Caco-2 (cell line): ENCODE results near the gene PGM2. TPM values are rescaled to one million over a fixed set of nuclear protein-coding genes. Genes with fewer than 3 reads are reported as not detected.

Experiments
- BruUV-seq: library from RNA; stranded (reverse); fragments of 400-500 nt; replicated peaks from 2 replicates; lab custom pipeline; 2021; lab: Mats Ljungman, UMichigan
- CTCF ChIA-PET: fragments of 300-600 bp; sonication (Branson Sonifier 250); formaldehyde crosslinking; loops from one replicate; lab custom pipeline; 2022; ENCODE audit warnings: antibody characterized with exemption; lab: Charles Lee
- POLR2A ChIA-PET: fragments of 300-600 bp; sonication (Branson Sonifier 250); formaldehyde crosslinking; loops from one replicate; lab custom pipeline; 2022; ENCODE audit warnings: antibody characterized with exemption; lab: Charles Lee
- DNase-seq, 2 experiments: peaks; one replicate each; pipeline versions ENCODE4 v3.0.0 to v3.0.0-alpha.2; 2020 to 2022
- H3K27me3 ChIP-seq: replicated peaks from 2 replicates; pipeline ENCODE4 v1.6.0; 2011; ENCODE audit warnings: low read length; ENCODE audit not compliant: control insufficient read depth, insufficient read depth
- H3K36me3 ChIP-seq: 2 replicates; pipeline ENCODE4 v1.5.1; 2011; ENCODE audit warnings: low read length; ENCODE audit not compliant: control insufficient read depth, insufficient read depth
- H3K4me1 ChIP-seq: fragments of 250-450 bp; sonication (Bioruptor Pico); 2 replicates; pipeline ENCODE4 v1.5.1; 2020; ENCODE audit warnings: mild to moderate bottlenecking
- H3K4me3 ChIP-seq: 2 replicates; pipeline ENCODE4 v1.5.1; 2011; ENCODE audit warnings: low read depth, mild to moderate bottlenecking, control low read depth, low read length
- H3K9me3 ChIP-seq: fragments of 250-450 bp; sonication (Bioruptor Pico); 2 replicates; pipeline ENCODE4 v1.5.1; 2020; ENCODE audit warnings: mild to moderate bottlenecking, moderate library complexity
- H3K27ac Mint-ChIP-seq: one replicate; pipeline ENCODE4 v1.8.0; 2022; ENCODE audit warnings: mixed read lengths; ENCODE audit not compliant: unreplicated experiment
- H3K27me3 Mint-ChIP-seq: one replicate; pipeline ENCODE4 v1.8.0; 2022; ENCODE audit warnings: mixed read lengths; ENCODE audit not compliant: insufficient read depth, unreplicated experiment
- H3K36me3 Mint-ChIP-seq: one replicate; pipeline ENCODE4 v1.8.0; 2022; ENCODE audit warnings: mild to moderate bottlenecking, mixed read lengths; ENCODE audit not compliant: insufficient read depth, unreplicated experiment
- H3K4me1 Mint-ChIP-seq: one replicate; pipeline ENCODE4 v1.8.0; 2022; ENCODE audit warnings: low read depth, mixed read lengths; ENCODE audit not compliant: unreplicated experiment
- H3K4me3 Mint-ChIP-seq: one replicate; pipeline ENCODE4 v1.8.0; 2022; ENCODE audit warnings: mild to moderate bottlenecking, moderate library complexity, mixed read lengths; ENCODE audit not compliant: unreplicated experiment
- H3K9me3 Mint-ChIP-seq: one replicate; pipeline ENCODE4 v1.8.0; 2022; ENCODE audit warnings: mixed read lengths; ENCODE audit not compliant: unreplicated experiment
- CTCF ChIP-seq, 2 experiments: fragments of 200-600 bp in 1 of 2; IDR thresholded peaks; 1 replicate in 1 of 2; 2 replicates in 1 of 2; pipeline versions ENCODE4 v1.5.1 to v1.8.0; 2011 to 2022; ENCODE audit warnings: antibody characterized with exemption in 1 of 2, control low read depth in 1 of 2, inconsistent platforms in 1 of 2, low read depth in 1 of 2, low read length in 1 of 2, mild to moderate bottlenecking in 1 of 2, moderate library complexity in 1 of 2; ENCODE audit not compliant: insufficient read depth in 1 of 2, severe bottlenecking in 1 of 2, unreplicated experiment in 1 of 2
- intact Hi-C: fragments of 100-400 bp; cut with micrococcal nuclease; formaldehyde crosslinking; loops from one replicate; pipeline ENCODE4 v1.10.0; 2022; ENCODE audit not compliant: unreplicated experiment
- total RNA-seq: library from RNA; stranded (reverse); gene quantifications from 2 replicates; pipeline ENCODE4 v1.2.3, GENCODE V29; 2022

The PGM2 gene
- total RNA-seq, 1 experiment from 2014 or later = 33.4 TPM

DNA sequence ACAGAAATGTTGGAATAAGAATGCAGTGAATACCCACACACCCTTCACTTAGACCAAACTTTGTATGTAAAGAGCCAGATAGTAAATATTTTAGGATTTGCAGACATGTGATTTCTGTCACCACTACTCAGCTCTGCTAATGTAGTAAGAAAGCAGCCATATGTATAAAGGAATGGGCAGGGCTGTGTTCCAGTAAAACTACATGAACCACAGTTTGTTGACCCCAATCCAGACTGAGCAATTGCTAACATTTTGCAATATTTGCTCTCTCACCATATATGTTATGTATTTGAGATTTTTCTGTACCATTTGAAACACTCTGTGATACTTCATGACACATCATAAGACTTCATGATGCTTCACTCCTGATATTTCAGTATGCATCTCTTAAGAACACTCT, 32.4 kb downstream of the PGM2 start:
- no peak overlapping the region for H3K4me3 Mint-ChIP-seq
- ChIA-PET CTCF (no interaction called here), POLR2A (no interaction called here)
- no peaks in the 10 kb centered on the region for H3K4me1 Mint-ChIP-seq
- H3K36me3 Mint-ChIP-seq = peaks cover 24% of the 10 kb centered on the region
- TF ChIP-seq CTCF (IDR thresholded peaks at IDR 0.05; ENCODE audit: insufficient read depth in 1 of 2, low read depth in 1 of 2, low read length in 1 of 2, severe bottlenecking in 1 of 2, unreplicated experiment in 1 of 2) = no peak
- Histone ChIP-seq H3K36me3 (0 out of 2 replicates have a peak, but pooled peaks cover 1% of the 10 kb centered on the region), H3K4me1 (no peaks in the 10 kb centered on the region), H3K4me3 (no peak overlapping the region), H3K9me3 (no peaks in the 10 kb centered on the region), H3K27me3 (no peaks in the 10 kb centered on the region)
- DNase-seq = no peak
- H3K27ac Mint-ChIP-seq = no peak overlapping the region
- no peaks in the 10 kb centered on the region for H3K9me3 Mint-ChIP-seq
- intact Hi-C loops = no loop called here
- BruUV-seq = no TSS peak
- H3K27me3 Mint-ChIP-seq = no peaks in the 10 kb centered on the region

GRCh38 chr4:37860266-37860665, 33.8 kb downstream of the PGM2 start:
- Histone ChIP-seq H3K4me3 (no peak overlapping the region), H3K4me1 (no peaks in the 10 kb centered on the region), H3K36me3 (0 out of 2 replicates have a peak, but pooled peaks cover 1% of the 10 kb centered on the region), H3K27me3 (no peaks in the 10 kb centered on the region), H3K9me3 (no peaks in the 10 kb centered on the region)
- Mint-ChIP-seq H3K9me3 (no peaks in the 10 kb centered on the region), H3K27ac (no peak overlapping the region), H3K4me3 (no peak overlapping the region), H3K36me3 (peaks cover 24% of the 10 kb centered on the region), H3K4me1 (no peaks in the 10 kb centered on the region), H3K27me3 (no peaks in the 10 kb centered on the region)
- CTCF ChIA-PET = no interaction called here
- no peak for TF ChIP-seq CTCF (IDR thresholded peaks at IDR 0.05; ENCODE audit: insufficient read depth in 1 of 2, low read depth in 1 of 2, low read length in 1 of 2, severe bottlenecking in 1 of 2, unreplicated experiment in 1 of 2)
- BruUV-seq = no TSS peak
- intact Hi-C loops = no loop called here
- POLR2A ChIA-PET = no interaction called here
- DNase-seq = no peak

- intact Hi-C loops = no loop called here
- Mint-ChIP-seq H3K9me3 (no peaks in the 10 kb centered on the region), H3K27ac (no peak overlapping the region), H3K4me3 (no peak overlapping the region), H3K36me3 (peaks cover 29% of the 10 kb centered on the region), H3K4me1 (no peaks in the 10 kb centered on the region), H3K27me3 (no peaks in the 10 kb centered on the region)
- ChIA-PET CTCF (no interaction called here), POLR2A (no interaction called here)
- TF ChIP-seq CTCF (IDR thresholded peaks at IDR 0.05; ENCODE audit: insufficient read depth in 1 of 2, low read depth in 1 of 2, low read length in 1 of 2, severe bottlenecking in 1 of 2, unreplicated experiment in 1 of 2) = no peak
- Histone ChIP-seq H3K36me3 (0 out of 2 replicates have a peak, but pooled peaks cover 1% of the 10 kb centered on the region), H3K4me1 (no peaks in the 10 kb centered on the region), H3K27me3 (no peaks in the 10 kb centered on the region), H3K9me3 (no peaks in the 10 kb centered on the region), H3K4me3 (no peak overlapping the region)
- BruUV-seq = no TSS peak
- no peak for DNase-seq
These were observed 36.5 kb downstream of the PGM2 start for GRCh38 chr4:37862961-37863360.
